DMS79 treated with DMSO at 0.1 percent for 48 hours (cell line): Measurements from ENCODE around the gene ENPP4.
"Not testable (repeated sequence)": the region's sequence is repeated elsewhere in the genome, so short reads cannot be mapped to it uniquely, and the experiment has no call there.

Experiments used
- DNase-seq: peaks from one replicate; lab custom pipeline; 2025; lab: John Stamatoyannopoulos, UW

Gene ENPP4

GRCh38 chr6:46129629-46130511, at the start of gene ENPP4:
Gene ENPP4, plus strand, starts transcription at chr6:46129989. Its CDS starts 9,595 bp downstream, at chr6:46139584.
- peak; percentile 99 for DNase-seq

GRCh38 chr6:46080111-46080510, 49.7 kb upstream of the ENPP4 start:
- DNase-seq: no peak

GRCh38 chr6:46085688-46086087, 44.1 kb upstream of the ENPP4 start:
- DNase-seq: not testable (repeated sequence)

GRCh38 chr6:46090115-46091079, 39.4 kb upstream of the ENPP4 start:
- peak; percentile 65 for DNase-seq

GRCh38 chr6:46091080-46091478, 38.7 kb upstream of the ENPP4 start:
- no peak for DNase-seq

- no peak for DNase-seq
Measured at GRCh38 chr6:46095251-46095650, 34.5 kb upstream of the ENPP4 start.

- DNase-seq: no peak
Measured at GRCh38 chr6:46097366-46097765, 32.4 kb upstream of the ENPP4 start.

- peak; percentile 35 for DNase-seq
Measured at GRCh38 chr6:46098678-46099077, 31.1 kb upstream of the ENPP4 start.

- DNase-seq: no peak
Measured at GRCh38 chr6:46099952-46100351, 29.8 kb upstream of the ENPP4 start.

GRCh38 chr6:46102123-46102522, 27.7 kb upstream of the ENPP4 start:
- no peak for DNase-seq

GRCh38 chr6:46103441-46104115, 26.2 kb upstream of the ENPP4 start:
- DNase-seq: no peak

GRCh38 chr6:46104209-46104608, 25.6 kb upstream of the ENPP4 start:
- DNase-seq: no peak

GRCh38 chr6:46105568-46105967, 24.2 kb upstream of the ENPP4 start:
- no peak for DNase-seq

- DNase-seq: peak; percentile 73
Measured at GRCh38 chr6:46113370-46113769, 16.4 kb upstream of the ENPP4 start.

- DNase-seq: no peak
Measured at GRCh38 chr6:46115634-46116033, 14.2 kb upstream of the ENPP4 start.

GRCh38 chr6:46116289-46116688, 13.5 kb upstream of the ENPP4 start:
- no peak for DNase-seq

- DNase-seq: no peak
Measured at GRCh38 chr6:46118157-46118556, 11.6 kb upstream of the ENPP4 start.

GRCh38 chr6:46118836-46119235, 11.0 kb upstream of the ENPP4 start:
- DNase-seq: no peak

- not testable (repeated sequence) for DNase-seq
Measured at GRCh38 chr6:46119679-46120078, 10.1 kb upstream of the ENPP4 start.

GRCh38 chr6:46128476-46128875, 1.3 kb upstream of the ENPP4 start:
- DNase-seq: no peak

GRCh38 chr6:46129291-46129628, 529 bp upstream of the ENPP4 start:
- DNase-seq: no peak

- DNase-seq: no peak
Measured at GRCh38 chr6:46130666-46131065, 877 bp downstream of the ENPP4 start.
